Nephron (organoid): Measurements from ENCODE around the gene SLCO2A1.

ENCODE experiments used
- H3K27ac Mint-ChIP-seq, 3 experiments: 2 replicates each; pipeline ENCODE4 v1.8.0; 2020; ENCODE audit warnings: mixed read lengths in 3 of 3, mild to moderate bottlenecking in 2 of 3, moderate library complexity in 1 of 3
- H3K27me3 Mint-ChIP-seq: 2 replicates; pipeline ENCODE4 v1.8.0; 2021; ENCODE audit warnings: low read depth, mild to moderate bottlenecking, moderate library complexity, mixed read lengths
- H3K36me3 Mint-ChIP-seq: 2 replicates; pipeline ENCODE4 v1.8.0; 2020; ENCODE audit warnings: low read depth, mixed read lengths
- H3K4me1 Mint-ChIP-seq: 2 replicates; pipeline ENCODE4 v1.8.0; 2020; ENCODE audit warnings: mixed read lengths
- H3K4me3 Mint-ChIP-seq, 3 experiments: 2 replicates each; pipeline ENCODE4 v1.8.0; 2020; ENCODE audit warnings: mild to moderate bottlenecking in 3 of 3, mixed read lengths in 3 of 3, moderate library complexity in 2 of 3
- H3K9me3 Mint-ChIP-seq: 2 replicates; pipeline ENCODE4 v1.8.0; 2020; ENCODE audit warnings: mixed read lengths
- TF ChIP-seq, protein P1 (sequence below), 3 experiments: fragments of 200-600 bp; sonication (generic); IDR thresholded peaks; one replicate each; pipeline ENCODE4 v1.5.0; 2021; ENCODE audit warnings: antibody characterized with exemption in 3 of 3; ENCODE audit not compliant: unreplicated experiment in 3 of 3

Gene SLCO2A1

DNA sequence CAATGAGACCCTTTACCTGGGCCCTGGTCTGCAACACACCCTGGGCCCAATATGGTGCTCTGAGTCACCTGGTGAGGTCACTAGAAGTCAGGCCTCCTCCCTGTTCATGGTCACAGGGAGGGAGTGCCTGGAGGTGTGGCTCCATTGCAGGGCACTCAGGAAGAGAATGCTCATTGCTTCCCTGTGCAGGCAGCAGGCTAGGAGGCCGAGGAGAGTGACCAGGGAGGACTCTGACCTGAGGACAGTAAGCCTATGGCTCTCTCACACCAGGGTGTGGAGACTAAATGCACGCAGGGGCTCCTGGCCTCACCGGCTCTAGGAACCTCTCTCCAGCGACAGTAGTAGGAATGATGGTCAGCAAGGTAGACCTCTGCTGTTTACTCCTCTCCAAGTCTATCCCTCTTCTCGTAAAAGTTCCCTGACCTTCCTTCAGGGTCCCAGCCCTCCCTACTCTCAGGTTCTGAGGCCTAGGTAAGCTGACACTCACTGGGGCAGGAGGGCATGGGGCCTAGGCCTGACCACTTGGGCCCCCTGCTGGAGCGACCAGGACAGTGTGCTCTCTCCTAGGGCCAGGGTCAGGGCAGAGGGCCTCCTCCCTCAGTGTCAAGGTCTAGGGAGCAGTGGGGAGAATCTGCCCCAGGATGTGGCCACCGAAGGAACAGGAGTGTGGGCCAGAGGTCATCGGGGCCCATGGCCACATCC lies 9.6 kb upstream of the SLCO2A1 start:
- Mint-ChIP-seq H3K27ac (peak overlapping the region in 1 of 3 experiments; percentile 59), H3K9me3 (peaks cover 10% of the 10 kb centered on the region), H3K4me3 (no peak overlapping the region), H3K36me3 (no peaks in the 10 kb centered on the region), H3K27me3 (peaks cover 7% of the 10 kb centered on the region), H3K4me1 (peaks cover 6% of the 10 kb centered on the region)
- TF ChIP-seq, protein P1, sequence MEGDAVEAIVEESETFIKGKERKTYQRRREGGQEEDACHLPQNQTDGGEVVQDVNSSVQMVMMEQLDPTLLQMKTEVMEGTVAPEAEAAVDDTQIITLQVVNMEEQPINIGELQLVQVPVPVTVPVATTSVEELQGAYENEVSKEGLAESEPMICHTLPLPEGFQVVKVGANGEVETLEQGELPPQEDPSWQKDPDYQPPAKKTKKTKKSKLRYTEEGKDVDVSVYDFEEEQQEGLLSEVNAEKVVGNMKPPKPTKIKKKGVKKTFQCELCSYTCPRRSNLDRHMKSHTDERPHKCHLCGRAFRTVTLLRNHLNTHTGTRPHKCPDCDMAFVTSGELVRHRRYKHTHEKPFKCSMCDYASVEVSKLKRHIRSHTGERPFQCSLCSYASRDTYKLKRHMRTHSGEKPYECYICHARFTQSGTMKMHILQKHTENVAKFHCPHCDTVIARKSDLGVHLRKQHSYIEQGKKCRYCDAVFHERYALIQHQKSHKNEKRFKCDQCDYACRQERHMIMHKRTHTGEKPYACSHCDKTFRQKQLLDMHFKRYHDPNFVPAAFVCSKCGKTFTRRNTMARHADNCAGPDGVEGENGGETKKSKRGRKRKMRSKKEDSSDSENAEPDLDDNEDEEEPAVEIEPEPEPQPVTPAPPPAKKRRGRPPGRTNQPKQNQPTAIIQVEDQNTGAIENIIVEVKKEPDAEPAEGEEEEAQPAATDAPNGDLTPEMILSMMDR (IDR thresholded peaks at IDR 0.05; ENCODE audit: unreplicated experiment in 3 of 3): no peak

DNA sequence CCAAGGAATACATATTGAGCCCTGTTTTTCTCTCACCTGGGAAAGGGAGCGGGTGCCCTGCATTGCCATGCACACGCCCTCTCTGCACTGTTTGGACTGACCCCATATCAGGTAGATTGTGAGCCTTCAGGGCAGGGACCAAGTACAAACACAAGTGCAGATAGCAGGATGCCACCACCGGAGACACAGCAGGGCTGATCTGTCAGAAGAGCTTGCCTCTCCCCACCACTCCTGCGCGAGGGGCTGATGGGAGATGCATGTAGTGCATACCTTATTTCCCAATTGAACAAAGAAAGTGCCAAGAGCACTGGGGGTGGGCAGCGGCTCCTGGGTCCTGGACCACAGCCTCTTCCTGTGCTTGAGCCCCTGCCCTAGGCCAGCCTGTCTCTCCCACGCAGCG lies 9.0 kb upstream of the SLCO2A1 start:
- Mint-ChIP-seq H3K36me3 (no peaks in the 10 kb centered on the region), H3K4me3 (no peak overlapping the region), H3K27ac (peak overlapping the region in 1 of 3 experiments; percentile 59), H3K4me1 (peaks cover 11% of the 10 kb centered on the region), H3K27me3 (peaks cover 12% of the 10 kb centered on the region), H3K9me3 (peaks cover 10% of the 10 kb centered on the region)
- TF ChIP-seq, protein P1 (IDR thresholded peaks at IDR 0.05; ENCODE audit: unreplicated experiment in 3 of 3): no peak

DNA sequence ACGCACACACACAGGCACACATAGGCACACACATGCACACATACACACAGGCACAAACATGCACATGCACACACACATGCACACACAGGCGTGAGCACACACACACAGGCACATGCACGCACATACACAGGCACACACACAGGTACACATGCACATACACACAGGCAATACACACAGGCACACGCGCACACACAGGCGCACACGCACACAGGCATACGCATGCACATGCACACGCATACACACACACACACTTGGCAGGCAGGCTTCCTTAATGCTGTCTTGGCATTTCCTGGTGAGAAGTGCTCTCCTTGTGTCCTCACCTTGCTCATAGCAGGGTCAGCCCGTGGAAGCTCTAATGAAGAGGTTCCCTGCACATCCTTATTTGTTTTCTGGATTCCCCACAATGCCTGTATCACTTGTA lies 8.4 kb upstream of the SLCO2A1 start:
- TF ChIP-seq, protein P1 (IDR thresholded peaks at IDR 0.05; ENCODE audit: unreplicated experiment in 3 of 3): no peak
- Mint-ChIP-seq H3K27me3 (peaks cover 15% of the 10 kb centered on the region), H3K4me3 (no peak overlapping the region), H3K36me3 (no peaks in the 10 kb centered on the region), H3K27ac (peak overlapping the region in 1 of 3 experiments; percentile 19), H3K4me1 (peaks cover 11% of the 10 kb centered on the region), H3K9me3 (peaks cover 10% of the 10 kb centered on the region)

DNA sequence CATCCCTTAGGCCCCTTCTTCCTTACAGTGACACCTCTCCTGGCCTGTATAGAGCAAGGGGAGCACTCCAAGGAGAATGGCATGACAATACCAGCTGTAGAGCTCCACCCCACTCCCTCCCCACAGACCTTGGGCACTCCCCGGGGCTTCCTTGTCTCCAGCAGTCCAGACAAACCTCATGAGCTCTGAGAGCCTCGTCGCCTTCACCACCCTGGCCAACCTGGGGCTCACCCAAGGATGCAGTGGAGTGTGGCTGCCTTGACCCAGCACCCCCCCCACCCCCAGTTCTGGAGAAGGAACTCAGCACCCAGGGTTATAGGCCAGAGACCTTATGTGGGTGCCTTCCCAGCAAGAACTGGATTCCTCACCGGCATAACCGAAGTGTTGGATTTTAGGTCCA lies 7.4 kb upstream of the SLCO2A1 start:
- Mint-ChIP-seq H3K27me3 (peaks cover 20% of the 10 kb centered on the region), H3K4me3 (no peak overlapping the region), H3K4me1 (peaks cover 11% of the 10 kb centered on the region), H3K9me3 (peaks cover 6% of the 10 kb centered on the region), H3K27ac (no peak overlapping the region), H3K36me3 (no peaks in the 10 kb centered on the region)
- TF ChIP-seq, protein P1 (IDR thresholded peaks at IDR 0.05; ENCODE audit: unreplicated experiment in 3 of 3): no peak

DNA sequence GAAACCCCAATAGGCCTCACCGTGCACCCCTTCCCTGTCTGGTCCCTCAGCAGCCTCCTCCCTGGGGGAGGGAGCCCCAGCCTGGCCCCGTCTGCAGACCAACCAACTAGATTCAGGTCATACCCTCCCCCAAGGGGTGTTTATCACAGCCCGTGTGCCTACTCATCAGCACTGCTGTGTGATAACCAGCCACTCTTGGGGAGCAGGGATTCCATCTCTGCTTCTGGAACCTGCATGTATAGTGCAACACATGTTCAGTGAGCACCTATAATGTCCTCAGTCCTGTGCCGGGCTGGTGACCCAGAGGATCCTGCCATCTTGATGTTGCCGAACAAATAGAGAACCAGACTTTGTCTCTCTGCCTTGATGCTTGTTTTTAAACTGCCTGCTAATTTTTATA lies 6.6 kb upstream of the SLCO2A1 start:
- peaks cover 24% of the 10 kb centered on the region for H3K27me3 Mint-ChIP-seq

More for the DNA sequence above, 6.6 kb upstream of the SLCO2A1 start:
- TF ChIP-seq, protein P1 (IDR thresholded peaks at IDR 0.05; ENCODE audit: unreplicated experiment in 3 of 3): no peak
- no peak overlapping the region for H3K4me3 Mint-ChIP-seq
- no peaks in the 10 kb centered on the region for H3K36me3 Mint-ChIP-seq
- peaks cover 11% of the 10 kb centered on the region for H3K4me1 Mint-ChIP-seq
- no peaks in the 10 kb centered on the region for H3K9me3 Mint-ChIP-seq
- no peak overlapping the region for H3K27ac Mint-ChIP-seq
